BJ (cell line): ENCODE measurements around the gene PFN4. TPM values are rescaled to one million over a fixed set of nuclear protein-coding genes. Genes with fewer than 3 reads are reported as not detected.
"Not testable (repeated sequence)": the region's sequence is repeated elsewhere in the genome, so short reads cannot be mapped to it uniquely, and the experiment has no call there.

Source experiments
- CTCF ChIA-PET: fragments of 350-600 bp; formaldehyde crosslinking; extraction: SDS; loops from one replicate; lab custom pipeline; 2021; ENCODE audit warnings: antibody characterized with exemption, inconsistent platforms; lab: Yijun Ruan, JAX
- POLR2A ChIA-PET: fragments of 300-600 bp; sonication (Branson Sonifier 250); formaldehyde crosslinking; extraction: SDS; loops from one replicate; lab custom pipeline; 2021; ENCODE audit warnings: antibody characterized with exemption; lab: Charles Lee
- DNase-seq: peaks from one replicate; pipeline ENCODE4 v3.0.0-alpha.2; 2011; ENCODE audit warnings: low read depth
- H3K27me3 ChIP-seq: 2 replicates; pipeline ENCODE4 v1.6.0; 2011; ENCODE audit warnings: low read length; ENCODE audit not compliant: control insufficient read depth, insufficient read depth
- H3K36me3 ChIP-seq: 2 replicates; pipeline ENCODE4 v1.5.1; 2011; ENCODE audit warnings: low read length; ENCODE audit not compliant: control insufficient read depth, insufficient read depth
- H3K4me3 ChIP-seq: 2 replicates; pipeline ENCODE4 v1.5.1; 2011; ENCODE audit warnings: low read depth, mild to moderate bottlenecking, control low read depth, low read length
- polyA plus RNA-seq: library from polyadenylated mRNA; depleted of rRNA; stranded (reverse); fragments of >200 nt; gene quantifications from 2 replicates; pipeline ENCODE4 v1.2.3, GENCODE V29; 2011
- TF ChIP-seq, protein P1 (sequence below): IDR thresholded peaks from 2 replicates; pipeline ENCODE4 v1.5.1; 2011; ENCODE audit warnings: low read depth, mild to moderate bottlenecking, control low read depth, inconsistent platforms, low read length, moderate library complexity; ENCODE audit not compliant: insufficient read depth

PFN4 gene
- polyA plus RNA-seq, 1 experiment = 0.40 TPM

GRCh38 chr2:24152413-24153197 is 29.5 kb upstream of the PFN4 start:
- Histone ChIP-seq H3K4me3 (no peak overlapping the region), H3K36me3 (no peaks in the 10 kb centered on the region; the same call in 1 of the 2 replicates), H3K27me3 (no peaks in the 10 kb centered on the region)
- ChIA-PET POLR2A (no interaction called here), CTCF (no interaction called here)
- DNase-seq = no peak
- TF ChIP-seq, protein P1, sequence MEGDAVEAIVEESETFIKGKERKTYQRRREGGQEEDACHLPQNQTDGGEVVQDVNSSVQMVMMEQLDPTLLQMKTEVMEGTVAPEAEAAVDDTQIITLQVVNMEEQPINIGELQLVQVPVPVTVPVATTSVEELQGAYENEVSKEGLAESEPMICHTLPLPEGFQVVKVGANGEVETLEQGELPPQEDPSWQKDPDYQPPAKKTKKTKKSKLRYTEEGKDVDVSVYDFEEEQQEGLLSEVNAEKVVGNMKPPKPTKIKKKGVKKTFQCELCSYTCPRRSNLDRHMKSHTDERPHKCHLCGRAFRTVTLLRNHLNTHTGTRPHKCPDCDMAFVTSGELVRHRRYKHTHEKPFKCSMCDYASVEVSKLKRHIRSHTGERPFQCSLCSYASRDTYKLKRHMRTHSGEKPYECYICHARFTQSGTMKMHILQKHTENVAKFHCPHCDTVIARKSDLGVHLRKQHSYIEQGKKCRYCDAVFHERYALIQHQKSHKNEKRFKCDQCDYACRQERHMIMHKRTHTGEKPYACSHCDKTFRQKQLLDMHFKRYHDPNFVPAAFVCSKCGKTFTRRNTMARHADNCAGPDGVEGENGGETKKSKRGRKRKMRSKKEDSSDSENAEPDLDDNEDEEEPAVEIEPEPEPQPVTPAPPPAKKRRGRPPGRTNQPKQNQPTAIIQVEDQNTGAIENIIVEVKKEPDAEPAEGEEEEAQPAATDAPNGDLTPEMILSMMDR = no peak

DNA sequence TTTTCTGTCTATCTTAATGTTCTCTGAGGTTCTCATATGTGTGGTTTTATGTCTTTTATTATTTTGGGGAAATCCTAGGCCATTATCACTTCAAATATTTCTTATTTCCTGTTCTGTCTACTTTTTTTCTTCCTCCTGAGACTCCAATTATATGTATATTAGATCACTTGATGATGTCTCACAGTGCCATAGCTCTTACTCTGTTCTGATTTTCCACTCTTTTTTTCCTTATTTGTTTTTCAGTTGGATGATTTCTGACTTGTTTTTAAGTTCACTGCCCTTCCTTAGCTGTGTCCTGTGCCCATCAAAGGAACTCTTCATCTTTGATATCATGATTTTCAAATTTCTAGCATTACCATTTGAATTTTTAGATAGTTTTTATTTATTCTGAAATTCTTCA is 24.2 kb upstream of the PFN4 start:
- TF ChIP-seq, protein P1 = no peak
- POLR2A ChIA-PET = no interaction called here
- DNase-seq = no peak
- Histone ChIP-seq H3K4me3 (no peak overlapping the region), H3K27me3 (no peaks in the 10 kb centered on the region), H3K36me3 (peaks cover 5% of the 10 kb centered on the region)
- CTCF ChIA-PET = interaction anchor here (0.7 kb wide), 1 partner anchor 1604 kb away, joined by 3 read pairs; no protein-coding TSS in a partner anchor

DNA sequence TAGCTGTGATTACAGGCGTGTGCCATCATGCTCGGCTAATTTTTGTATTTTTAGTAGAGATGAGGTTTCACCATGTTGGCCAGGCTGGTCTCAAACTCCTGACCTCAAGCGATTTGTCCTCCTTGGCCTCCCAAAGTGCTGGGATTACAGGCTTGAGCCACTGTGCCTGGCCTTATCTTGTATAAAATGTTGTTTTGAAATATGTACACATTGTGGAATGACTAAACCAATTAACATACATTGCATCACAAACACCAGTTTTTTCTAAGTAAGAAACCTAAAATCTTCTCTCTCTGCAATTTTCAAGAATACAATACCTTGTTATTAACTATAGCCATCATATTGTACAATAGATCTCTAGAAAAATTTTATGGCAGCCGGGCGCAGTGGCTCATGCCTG is 17.2 kb upstream of the PFN4 start:
- DNase-seq, H3K36me3 ChIP-seq, CTCF ChIA-PET, H3K27me3 ChIP-seq, POLR2A ChIA-PET, H3K4me3 ChIP-seq: not testable (repeated sequence)

GRCh38 chr2:24132543-24132942 is 9.4 kb upstream of the PFN4 start:
- no peaks in the 10 kb centered on the region for H3K27me3 ChIP-seq
- ChIA-PET CTCF (interaction anchor here (0.5 kb wide), 1 partner anchor 37 kb away, joined by 3 read pairs; no protein-coding TSS in a partner anchor), POLR2A (no interaction called here)
- DNase-seq = no peak
- no peaks in the 10 kb centered on the region for H3K36me3 ChIP-seq
- TF ChIP-seq, protein P1 = no peak
- H3K4me3 ChIP-seq = no peak overlapping the region

GRCh38 chr2:24125956-24126355 is 2.8 kb upstream of the PFN4 start:
- ChIA-PET POLR2A (no interaction called here), CTCF (no interaction called here)
- no peaks in the 10 kb centered on the region for H3K36me3 ChIP-seq
- no peak overlapping the region for H3K4me3 ChIP-seq
- DNase-seq = no peak
- TF ChIP-seq, protein P1 = no peak
- H3K27me3 ChIP-seq = no peaks in the 10 kb centered on the region
